Activated B cell treated with CpG ODN at 0.5 μM for 24 hours (primary cell): ENCODE results near the gene SLC35E3. TPM values are rescaled to one million over a fixed set of nuclear protein-coding genes. Genes with fewer than 3 reads are reported as not detected.

Experiments
- ATAC-seq: fragments of 200-7000 bp; cut with Tn5 transposase; one replicate; pipeline ENCODE4 v1.10.0; 2021; ENCODE audit warnings: low read depth, mild to moderate bottlenecking, moderate library complexity
- CTCF ChIA-PET: fragments of 350-600 bp; sonication (Branson Sonifier 250); formaldehyde crosslinking; loops from one replicate; lab custom pipeline; 2021; ENCODE audit warnings: antibody characterized with exemption; lab: Charles Lee
- POLR2A ChIA-PET: fragments of 350-600 bp; sonication (Branson Sonifier 250); formaldehyde crosslinking; loops from one replicate; lab custom pipeline; 2021; ENCODE audit warnings: antibody characterized with exemption; lab: Charles Lee
- DNase-seq: peaks from one replicate; pipeline ENCODE4 v3.0.0; 2022
- H3K27ac Mint-ChIP-seq: one replicate; pipeline ENCODE4 v1.8.0; 2020; ENCODE audit warnings: mixed read lengths
- H3K27me3 Mint-ChIP-seq: one replicate; pipeline ENCODE4 v1.8.0; 2021; ENCODE audit warnings: mixed read lengths
- H3K36me3 Mint-ChIP-seq: one replicate; pipeline ENCODE4 v1.8.0; 2021; ENCODE audit warnings: low read depth, mixed read lengths
- H3K4me1 Mint-ChIP-seq: one replicate; pipeline ENCODE4 v1.8.0; 2021; ENCODE audit warnings: mixed read lengths
- H3K4me3 Mint-ChIP-seq: one replicate; pipeline ENCODE4 v1.8.0; 2020; ENCODE audit warnings: mild to moderate bottlenecking, mixed read lengths
- H3K9me3 Mint-ChIP-seq: one replicate; pipeline ENCODE4 v1.8.0; 2020; ENCODE audit warnings: mixed read lengths
- CTCF ChIP-seq: fragments of 200-600 bp; IDR thresholded peaks from one replicate; pipeline ENCODE4 v1.8.0; 2022; ENCODE audit warnings: antibody characterized with exemption, mild to moderate bottlenecking
- intact Hi-C: fragments of 100-400 bp; cut with micrococcal nuclease; formaldehyde crosslinking; loops from one replicate; pipeline ENCODE4 v1.15.1; 2024
- total RNA-seq: library from RNA; stranded (reverse); gene quantifications from 2 replicates; pipeline ENCODE4 v1.2.3, GENCODE V29; 2022

SLC35E3 gene
- total RNA-seq, 1 donor from 2014 or later: 9.5 TPM

- peak overlapping the region; percentile 46 for H3K27ac Mint-ChIP-seq
- no peaks in the 10 kb centered on the region for H3K27me3 Mint-ChIP-seq
- DNase-seq (no peak), ATAC-seq (no peak)
- POLR2A ChIA-PET: no interaction called here
- no peaks in the 10 kb centered on the region for H3K9me3 Mint-ChIP-seq
- H3K36me3 Mint-ChIP-seq: peaks cover 76% of the 10 kb centered on the region
- intact Hi-C loops: no loop called here
- CTCF ChIA-PET: interaction anchor here (2.6 kb wide), 1 partner anchor 9 kb away, joined by 14 read pairs; no protein-coding TSS in a partner anchor
- peaks cover 14% of the 10 kb centered on the region for H3K4me1 Mint-ChIP-seq
- no peak overlapping the region for H3K4me3 Mint-ChIP-seq
- no peak for TF ChIP-seq CTCF
Observed at GRCh38 chr12:68821357-68822188, 75.6 kb downstream of the SLC35E3 start.

- Mint-ChIP-seq H3K4me1 (peaks cover 14% of the 10 kb centered on the region), H3K9me3 (no peaks in the 10 kb centered on the region), H3K27ac (no peak overlapping the region), H3K4me3 (no peak overlapping the region), H3K36me3 (peaks cover 79% of the 10 kb centered on the region), H3K27me3 (no peaks in the 10 kb centered on the region)
- no peak for TF ChIP-seq CTCF
- ATAC-seq: no peak
- no peak for DNase-seq
- ChIA-PET POLR2A (no interaction called here), CTCF (no interaction called here)
- intact Hi-C loops: no loop called here
Observed at GRCh38 chr12:68823696-68824095, 77.7 kb downstream of the SLC35E3 start.

DNA sequence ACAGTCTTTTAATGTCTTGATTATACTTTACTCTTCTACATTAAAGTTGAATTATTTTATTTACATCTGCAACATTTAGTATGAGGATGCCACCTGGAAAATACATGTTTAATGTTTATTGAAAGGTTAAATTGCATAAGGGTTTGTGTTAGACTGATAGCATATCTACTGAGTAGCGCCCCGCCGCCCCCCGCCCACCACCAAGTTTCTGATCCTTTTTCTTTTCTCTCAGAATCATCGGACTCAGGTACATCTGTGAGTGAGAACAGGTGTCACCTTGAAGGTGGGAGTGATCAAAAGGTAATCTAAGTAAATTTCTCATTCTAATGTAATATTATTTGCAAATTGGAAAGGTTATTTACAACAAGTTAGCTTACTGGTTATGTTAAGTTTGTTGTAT lies 78.2 kb downstream of the SLC35E3 start:
- Mint-ChIP-seq H3K4me1 (peaks cover 14% of the 10 kb centered on the region), H3K27me3 (no peaks in the 10 kb centered on the region), H3K4me3 (no peak overlapping the region), H3K36me3 (peaks cover 79% of the 10 kb centered on the region), H3K9me3 (no peaks in the 10 kb centered on the region), H3K27ac (no peak overlapping the region)
- ChIA-PET CTCF (no interaction called here), POLR2A (interaction anchor here (0.7 kb wide), 1 partner anchor 327 kb away, joined by 4 read pairs; no protein-coding TSS in a partner anchor)
- no peak for TF ChIP-seq CTCF
- DNase-seq (no peak), ATAC-seq (no peak)
- intact Hi-C loops: no loop called here

DNA sequence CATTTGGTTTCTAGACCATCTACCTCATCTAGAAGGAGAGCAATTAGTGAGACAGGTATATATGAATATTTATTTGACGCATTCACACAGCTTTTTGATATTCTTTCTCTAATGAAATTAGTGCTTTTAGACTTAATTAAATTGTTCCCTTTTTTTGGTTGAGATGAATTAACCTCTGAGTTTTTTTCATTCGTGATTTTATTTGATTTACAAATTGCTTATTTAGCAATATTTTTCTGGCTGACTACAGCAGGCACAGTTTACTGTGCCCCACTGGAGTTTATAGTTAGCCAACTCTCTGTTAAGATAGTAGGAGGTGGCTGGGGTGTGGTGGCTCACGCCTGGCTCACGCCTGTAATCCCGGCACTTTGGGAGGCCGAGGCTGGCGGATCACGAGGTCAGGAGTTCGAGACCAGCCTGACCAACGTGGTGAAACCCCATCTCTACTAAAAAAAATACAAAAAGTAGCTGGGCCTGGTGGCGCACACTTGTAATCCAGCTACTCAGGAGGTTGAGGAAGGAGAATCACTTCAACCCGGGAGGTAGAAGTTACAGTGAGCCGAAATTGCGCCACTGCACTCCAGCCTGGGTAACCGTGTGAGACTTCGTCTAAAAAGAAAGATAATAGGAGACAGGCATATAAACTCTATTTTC lies 78.7 kb downstream of the SLC35E3 start:
- CTCF ChIA-PET: no interaction called here
- Mint-ChIP-seq H3K27me3 (no peaks in the 10 kb centered on the region), H3K36me3 (peaks cover 78% of the 10 kb centered on the region), H3K27ac (no peak overlapping the region), H3K4me1 (peaks cover 14% of the 10 kb centered on the region), H3K4me3 (no peak overlapping the region), H3K9me3 (no peaks in the 10 kb centered on the region)
- POLR2A ChIA-PET: interaction anchor here (0.7 kb wide), 1 partner anchor 327 kb away, joined by 4 read pairs; no protein-coding TSS in a partner anchor
- DNase-seq (no peak), ATAC-seq (no peak)
- TF ChIP-seq CTCF: no peak
- intact Hi-C loops: no loop called here

DNA sequence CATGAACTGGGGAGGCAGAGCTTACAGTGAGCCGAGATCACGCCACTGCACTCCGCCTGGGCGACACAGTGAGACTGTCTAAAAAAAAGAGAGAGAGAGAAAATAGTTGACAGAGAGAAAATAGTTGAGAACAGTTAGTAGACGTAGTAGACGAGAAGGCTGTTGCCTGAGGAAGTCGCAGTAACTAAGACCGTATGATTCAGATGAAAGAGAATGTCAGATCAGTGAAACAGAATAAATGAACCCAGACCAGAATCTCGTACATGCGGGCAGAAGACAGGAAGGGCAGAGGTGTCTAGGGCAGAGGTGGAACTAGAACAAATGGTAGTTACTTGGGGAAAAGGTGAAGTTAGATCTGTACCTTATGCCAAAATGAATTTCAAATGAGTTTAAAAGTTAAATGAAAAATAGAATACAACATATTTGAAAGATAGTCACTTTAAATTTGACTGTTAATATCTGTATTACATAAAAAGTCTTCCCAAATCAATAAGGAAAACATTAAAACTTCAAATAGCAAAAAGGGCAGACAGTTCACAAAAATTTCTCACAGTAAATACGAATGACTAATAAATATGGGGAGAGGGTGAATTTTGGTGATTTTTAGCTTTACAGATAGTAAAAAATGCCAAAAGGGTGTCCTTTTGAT lies 79.7 kb downstream of the SLC35E3 start:
- Mint-ChIP-seq H3K27me3 (no peaks in the 10 kb centered on the region), H3K27ac (no peak overlapping the region), H3K4me1 (peaks cover 17% of the 10 kb centered on the region), H3K9me3 (no peaks in the 10 kb centered on the region), H3K36me3 (peaks cover 75% of the 10 kb centered on the region), H3K4me3 (no peak overlapping the region)
- DNase-seq (no peak), ATAC-seq (no peak)
- intact Hi-C loops: no loop called here
- ChIA-PET CTCF (no interaction called here), POLR2A (no interaction called here)
- no peak for TF ChIP-seq CTCF
